ENCODE results near the gene AMZ1.

Gene AMZ1

DNA sequence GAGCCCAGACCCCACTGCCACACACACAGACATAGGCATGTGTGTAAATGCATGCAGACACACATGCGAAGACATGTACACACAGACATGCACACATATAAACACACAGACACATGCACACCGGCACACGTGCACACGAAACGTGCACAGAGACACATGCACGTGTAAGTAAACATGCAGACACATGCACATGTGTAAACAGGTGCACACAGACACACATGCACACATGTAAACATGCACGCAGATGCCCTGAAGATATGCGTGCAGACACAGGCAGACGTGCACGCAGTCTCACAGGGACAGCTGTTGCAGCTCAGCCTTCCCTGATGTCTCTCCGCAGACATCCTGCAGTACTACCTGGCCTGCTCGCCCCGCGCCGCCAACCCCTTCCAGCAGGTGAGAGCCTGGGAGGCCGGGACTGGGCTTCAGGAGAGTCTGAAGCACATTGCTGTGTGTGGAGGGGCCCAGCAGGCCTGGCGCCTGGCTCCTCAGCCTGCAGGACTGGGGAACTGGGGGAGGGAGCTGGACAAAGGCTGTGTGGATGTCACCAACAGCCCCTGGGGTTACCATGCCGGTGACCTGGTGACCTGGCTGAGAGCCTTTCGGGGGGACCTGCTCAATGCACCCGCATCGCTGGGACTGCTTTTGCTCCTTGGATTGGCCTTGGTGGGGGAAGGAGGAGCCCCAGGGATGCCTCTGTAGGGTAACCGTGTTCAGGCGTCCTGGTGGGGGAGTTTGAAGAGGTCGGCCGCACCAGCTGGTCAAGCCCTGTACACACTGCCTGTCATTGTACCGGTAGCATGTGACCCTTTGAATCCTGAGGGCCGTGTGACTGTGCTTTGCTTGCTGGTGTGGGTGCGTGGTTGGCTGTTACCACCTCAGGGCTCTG, 35.9 kb upstream of the AMZ1 start:
- DNase-seq (ENCODE audit: low read depth in 2 of 2), result no peak

DNA sequence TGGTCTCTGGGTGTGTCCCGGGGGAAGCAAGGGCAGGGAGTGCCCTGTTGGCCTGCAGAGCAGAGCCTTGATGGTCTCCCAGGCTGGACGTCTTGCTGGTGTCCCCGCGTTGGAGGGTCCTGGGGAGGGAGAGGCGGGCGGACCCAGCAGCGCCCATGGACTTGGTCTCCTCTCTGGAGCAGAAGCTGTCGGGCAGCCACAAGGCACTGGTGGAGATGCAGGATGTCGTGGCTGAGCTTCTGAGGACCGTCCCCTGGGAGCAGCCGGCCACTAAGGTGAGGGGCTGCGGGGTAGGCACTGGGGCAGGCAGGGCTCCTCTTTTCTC, 35.3 kb upstream of the AMZ1 start:
- DNase-seq (ENCODE audit: low read depth in 2 of 2), result no peak

DNA sequence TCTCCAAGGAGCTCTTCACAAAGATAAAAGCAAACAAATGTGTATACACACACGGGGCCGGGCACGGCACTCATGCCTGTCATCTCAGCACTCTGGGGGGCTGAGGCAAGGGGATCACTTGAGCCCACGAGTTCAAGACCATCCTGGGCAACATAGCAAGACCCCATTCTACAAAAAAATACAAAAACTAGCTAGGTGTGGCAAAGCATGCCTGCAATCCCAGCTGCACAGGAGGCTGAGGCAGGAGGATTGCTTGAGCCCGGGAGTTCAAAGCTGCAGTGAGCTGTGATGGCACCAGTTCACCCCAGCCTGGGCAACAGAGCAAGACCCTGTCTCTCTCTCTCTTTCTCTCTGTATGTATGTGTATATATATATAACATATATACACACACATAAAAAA, 33.9 kb upstream of the AMZ1 start:
- no peak for DNase-seq (ENCODE audit: low read depth in 2 of 2)

DNA sequence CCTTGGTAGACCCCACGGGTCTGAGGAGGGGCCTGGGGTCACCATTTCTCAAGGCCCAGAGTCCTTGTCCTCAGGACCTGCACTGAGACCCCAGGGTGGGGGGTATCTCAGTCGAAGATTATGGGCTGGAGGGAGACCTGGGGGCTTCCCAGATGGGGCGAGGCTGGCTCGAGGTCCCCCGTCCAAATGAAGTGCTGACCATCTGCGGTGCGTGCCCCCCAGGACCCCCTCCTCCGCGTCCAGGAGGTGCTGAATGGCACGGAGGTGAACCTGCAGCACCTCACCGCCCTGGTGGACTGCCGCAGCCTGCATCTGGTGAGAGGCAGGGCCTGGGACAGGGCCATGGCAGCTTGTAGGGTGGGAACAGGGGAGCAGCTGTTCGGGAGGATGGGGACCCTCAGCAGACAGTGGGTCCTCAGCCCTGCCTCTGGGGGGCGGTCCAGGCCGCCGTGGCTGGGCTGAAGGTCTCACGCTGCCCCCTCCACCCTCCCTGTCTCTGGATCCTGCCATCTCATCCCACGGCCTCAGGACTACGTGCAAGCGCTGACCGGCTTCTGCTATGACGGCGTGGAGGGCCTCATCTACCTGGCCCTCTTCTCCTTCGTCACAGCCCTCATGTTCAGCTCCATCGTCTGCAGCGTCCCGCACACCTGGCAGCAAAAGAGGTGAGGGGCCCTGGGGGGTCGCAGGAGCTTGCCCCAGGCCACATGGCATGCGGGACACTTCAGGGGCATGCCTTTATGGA, 32.0 kb upstream of the AMZ1 start:
- no peak for DNase-seq (ENCODE audit: low read depth in 2 of 2)

DNA sequence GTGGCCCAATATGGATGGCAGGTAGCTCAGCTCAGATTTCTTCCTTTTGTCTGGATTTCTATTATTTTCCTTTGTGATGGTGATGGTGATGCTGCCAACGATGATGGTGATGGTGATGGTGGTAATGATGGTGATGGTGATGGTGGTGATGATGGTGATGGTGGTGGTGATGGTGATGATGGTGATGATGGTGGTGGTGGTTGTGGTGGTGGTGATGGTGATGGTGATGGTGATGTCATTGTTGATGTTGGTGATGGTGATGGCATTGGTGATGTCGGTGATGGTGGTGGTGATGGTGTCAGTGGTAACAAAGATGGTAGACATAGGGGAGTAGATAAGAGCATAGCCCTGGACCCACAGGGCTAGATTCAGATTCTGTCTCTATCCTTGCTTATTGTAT, 30.8 kb upstream of the AMZ1 start:
- DNase-seq (ENCODE audit: low read depth in 2 of 2), result no peak

DNA sequence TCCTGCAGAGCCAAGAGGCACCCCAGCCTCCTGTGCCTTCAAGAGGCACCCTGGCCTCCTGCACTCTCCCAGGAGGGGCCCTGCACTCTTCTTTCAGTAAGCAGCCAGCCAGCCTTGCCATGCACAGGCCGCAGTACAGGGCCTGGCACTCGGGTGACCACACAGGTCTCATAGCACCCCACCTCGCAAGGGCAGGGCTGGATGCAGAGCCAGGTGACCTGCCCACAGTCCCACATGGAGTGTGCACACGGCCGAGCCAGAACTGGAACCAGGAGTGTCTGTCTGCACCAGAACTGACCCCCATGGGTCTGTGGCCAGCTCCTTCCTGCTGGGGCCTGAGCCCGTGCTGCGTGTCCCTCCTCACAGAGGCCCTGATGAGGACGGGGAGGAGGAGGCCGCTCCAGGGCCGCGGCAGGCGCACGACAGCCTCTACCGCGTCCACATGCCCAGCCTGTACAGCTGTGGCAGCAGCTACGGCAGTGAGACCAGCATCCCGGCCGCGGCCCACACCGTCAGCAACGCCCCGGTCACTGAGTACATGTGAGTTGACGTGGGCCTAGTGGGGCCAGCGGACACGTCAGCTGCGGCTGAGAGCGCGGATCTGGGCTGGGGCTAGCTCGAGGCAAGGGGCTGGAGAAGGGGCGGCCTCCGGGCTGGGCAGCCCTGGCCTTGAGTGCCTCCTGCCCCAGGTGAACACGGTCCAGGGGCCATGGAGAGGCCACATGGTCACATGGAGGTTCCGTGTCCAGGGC, 29.9 kb upstream of the AMZ1 start:
- DNase-seq (ENCODE audit: low read depth in 2 of 2), result no peak

DNA sequence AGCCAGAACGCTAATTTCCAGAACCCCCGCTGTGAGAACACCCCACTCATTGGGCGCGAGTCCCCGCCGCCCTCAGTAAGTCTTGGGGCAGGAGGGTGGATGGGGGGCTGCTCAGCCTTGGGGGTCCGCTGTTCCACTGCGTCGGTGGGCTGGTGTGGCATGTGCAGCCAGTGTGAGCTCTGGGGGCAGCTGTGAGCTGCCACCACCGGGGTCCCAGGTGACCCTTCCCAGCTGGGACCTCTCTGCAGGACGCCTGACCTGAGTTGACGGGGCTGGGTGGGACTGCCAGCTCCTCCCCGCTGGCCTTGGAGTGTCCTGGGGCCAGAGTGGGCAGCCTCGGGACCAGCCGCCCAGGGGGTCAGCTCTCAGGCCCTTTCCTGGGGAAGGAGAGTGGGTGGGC, 29.1 kb upstream of the AMZ1 start:
- DNase-seq (ENCODE audit: low read depth in 2 of 2), result no peak

DNA sequence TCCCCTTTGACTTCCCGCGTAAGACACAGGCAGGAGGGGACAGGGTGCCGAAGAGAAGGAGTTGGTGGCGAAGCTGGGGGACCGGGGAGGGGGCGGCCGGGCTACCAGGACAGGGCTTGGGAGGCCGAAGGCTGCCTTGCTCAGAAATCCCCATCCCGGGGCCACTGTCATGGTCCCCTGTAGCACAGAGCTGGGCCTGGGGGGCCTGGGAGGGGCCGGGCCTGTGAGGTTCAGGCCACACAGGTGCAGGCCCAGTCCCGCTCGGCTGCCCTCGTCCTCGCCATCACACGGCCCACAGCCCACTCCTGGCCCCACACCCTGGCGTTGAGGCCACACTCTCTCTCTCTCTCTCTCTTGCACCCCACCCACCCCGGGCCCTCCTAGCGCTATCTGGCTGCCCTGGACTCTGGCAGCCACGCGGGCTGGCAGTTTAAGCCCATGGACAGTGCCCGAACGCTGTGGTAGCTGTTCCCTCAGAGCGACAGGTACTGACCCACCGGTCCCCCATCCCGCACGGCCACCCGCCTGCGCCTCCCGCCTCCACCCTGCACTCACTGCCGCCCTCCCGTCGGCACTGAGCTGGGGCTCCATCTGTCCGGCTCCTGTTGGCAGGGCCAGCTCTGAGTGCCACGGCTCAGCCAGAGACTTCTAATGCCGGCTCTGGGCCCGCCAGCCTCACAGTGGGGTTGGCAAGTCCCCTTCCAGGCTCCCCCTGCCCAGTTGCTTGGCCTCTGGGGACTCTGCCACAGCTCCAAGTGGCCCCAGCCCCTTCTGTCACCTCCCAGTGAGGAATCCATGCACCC, 28.2 kb upstream of the AMZ1 start:
- no peak for DNase-seq (ENCODE audit: low read depth in 2 of 2)

DNA sequence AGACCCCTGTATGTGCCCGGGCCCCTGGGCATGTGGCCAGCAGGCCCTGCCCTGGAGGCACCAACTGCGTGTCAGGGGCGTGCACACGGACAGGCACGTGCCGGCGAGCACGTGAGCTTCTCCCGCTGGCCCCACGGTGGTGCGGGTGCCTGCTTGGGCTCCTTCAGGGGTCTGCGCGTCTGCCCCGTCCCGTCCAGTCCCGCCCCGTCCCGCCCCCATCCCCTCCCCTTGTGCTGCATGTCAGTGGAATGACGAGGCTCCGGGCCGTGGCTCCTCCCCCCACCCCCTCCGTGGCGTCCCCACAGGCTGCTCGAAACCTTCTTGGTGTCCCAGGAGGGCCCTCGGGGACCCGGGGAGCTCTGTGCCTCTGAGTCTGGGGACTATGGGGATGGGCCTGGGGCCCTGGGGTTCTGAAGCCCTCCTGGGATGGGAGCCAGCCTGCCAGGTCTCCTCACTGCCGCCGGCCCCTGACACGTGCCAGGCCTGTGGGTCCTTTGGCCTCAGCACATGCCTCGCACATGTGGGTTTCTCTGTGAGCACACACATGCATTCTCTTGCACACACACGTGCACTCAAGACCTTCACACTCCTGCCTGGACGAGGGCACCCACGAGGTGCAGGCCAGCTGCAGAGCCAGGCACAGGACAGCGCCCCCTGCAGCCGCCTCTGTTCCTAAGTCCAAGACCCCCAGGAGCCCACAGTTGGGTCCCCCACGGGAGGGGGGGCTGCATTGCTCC, 27.5 kb upstream of the AMZ1 start:
- no peak for DNase-seq (ENCODE audit: low read depth in 2 of 2)

DNA sequence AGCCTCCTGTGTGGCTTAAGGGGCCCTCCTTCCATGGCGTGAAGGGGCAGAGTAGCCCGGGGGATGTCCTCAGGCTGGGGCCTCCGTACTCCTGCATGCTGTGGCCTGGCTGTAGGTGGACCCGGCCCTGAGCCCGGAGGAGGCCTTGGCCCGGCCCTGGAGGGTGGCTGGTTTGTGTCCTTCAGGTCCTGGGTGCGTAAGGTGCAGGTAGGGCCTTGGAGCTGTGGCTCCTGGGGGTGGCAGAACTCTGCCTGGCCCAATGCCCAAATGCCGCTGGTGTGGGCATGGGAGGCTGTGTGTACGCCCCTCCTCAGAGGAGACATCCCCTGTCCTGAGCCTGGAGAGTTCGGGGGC, 26.9 kb upstream of the AMZ1 start:
- no peak for DNase-seq (ENCODE audit: low read depth in 2 of 2)

DNA sequence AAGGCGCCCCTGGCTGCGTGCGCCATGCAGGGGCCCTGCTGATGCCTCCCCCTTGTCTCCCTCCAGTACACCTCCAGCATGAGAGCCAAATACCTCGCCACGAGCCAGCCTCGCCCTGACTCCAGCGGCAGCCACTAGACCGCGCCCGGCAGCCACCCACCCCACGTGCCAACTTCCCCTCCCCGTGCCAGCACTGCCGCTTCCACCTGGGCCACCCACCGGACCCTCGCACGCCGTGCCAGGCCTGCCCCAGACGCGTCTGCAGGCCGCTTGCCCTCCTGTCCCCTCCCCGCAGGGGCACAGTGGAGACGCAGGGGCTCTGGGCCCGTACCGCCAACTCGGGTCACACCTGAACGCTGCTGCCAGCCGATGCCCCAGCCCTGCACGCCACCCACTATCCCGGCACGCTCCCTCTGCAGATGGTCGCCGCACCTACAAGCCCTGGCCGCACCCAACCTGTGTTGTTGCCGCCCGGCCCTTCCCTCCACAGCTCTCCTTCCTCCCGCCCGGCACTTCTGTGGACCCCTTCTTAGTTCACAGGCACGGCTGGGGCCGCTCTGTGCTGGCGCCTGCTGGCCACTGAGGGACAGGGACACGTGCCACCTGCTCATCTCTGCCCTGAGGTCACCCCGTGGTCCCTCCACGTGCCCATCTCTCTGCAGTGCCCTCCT, 26.3 kb upstream of the AMZ1 start:
- no peak for DNase-seq (ENCODE audit: low read depth in 2 of 2)

DNA sequence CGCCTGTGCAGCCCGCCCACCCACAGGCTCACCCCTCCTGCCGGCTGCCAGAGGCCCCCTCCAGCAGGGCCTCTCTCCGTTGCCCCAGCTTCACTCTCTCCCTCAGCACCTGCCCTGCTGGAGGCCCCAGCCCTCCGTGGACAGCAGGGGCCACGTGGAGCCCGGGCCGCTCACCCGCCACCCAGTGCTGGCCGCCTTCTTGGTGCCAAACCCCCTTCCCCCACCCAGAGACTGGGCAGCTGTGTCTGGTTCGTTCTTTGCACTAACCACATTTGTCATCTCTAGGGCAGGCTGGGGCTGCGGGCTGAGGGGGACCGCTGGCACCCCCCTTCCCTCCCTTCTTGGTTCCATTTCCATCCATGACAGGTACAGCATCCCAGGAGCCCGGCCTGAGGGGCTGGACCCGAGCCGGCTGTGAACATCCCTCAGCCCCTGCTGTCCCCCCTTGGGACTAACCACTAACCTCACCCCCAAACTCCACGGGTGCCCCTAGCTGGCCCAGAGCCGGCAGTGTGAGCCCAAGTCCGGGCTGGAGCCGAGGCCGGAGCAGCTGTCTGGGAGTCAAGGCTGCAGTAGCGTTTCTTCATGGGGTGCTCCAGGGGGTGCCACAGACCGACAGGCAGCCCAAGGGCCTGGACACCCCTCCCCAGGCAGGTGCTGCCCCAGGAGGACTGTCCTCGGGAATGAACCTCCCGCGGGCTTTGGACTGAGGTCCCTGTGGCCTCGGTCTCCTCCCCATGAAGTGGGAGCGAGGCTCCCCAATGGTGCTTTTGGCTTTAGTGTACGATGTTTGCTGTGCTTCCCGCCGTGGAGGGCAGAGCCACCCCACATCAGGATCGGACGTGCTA, 25.5 kb upstream of the AMZ1 start:
- DNase-seq (ENCODE audit: low read depth in 2 of 2), result no peak

DNA sequence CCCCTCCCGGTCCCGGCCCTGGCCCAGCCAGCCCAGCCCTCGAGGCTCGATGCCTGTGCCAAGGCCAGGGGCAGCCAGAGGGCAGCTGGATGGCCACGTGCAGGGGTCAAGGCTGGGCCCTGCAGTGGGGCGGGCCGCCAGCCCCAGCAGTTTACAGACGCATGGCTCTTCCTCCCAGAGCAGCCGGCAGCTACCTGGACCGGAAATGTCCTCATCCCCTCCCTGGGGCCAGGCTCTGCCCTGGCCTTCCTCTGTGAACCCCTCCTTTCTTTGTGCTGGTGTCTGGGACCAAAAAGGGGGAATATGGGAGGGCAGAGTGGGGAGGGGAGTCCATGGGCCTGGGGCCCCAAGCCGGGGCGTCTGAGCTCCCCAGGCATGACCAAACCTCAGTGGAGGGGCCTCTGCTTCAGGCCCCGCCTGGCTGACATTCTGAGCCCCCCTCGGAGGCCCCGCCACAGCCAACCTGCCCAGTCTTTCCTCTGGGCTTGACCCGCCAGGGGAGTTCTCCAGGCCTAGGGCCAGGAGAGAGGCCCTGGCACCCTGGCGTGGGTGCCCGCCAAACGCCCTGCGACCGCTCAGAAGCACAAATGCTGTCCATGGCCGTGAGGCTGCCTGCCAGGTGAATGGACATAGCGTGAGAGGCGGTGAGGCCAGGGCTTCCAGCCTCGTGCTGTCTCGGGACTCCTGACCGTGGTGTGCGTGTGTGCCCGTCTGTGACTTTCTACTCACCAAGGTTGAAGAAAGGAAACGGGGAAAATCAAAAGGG, 24.7 kb upstream of the AMZ1 start:
- DNase-seq (ENCODE audit: low read depth in 2 of 2), result no peak

DNA sequence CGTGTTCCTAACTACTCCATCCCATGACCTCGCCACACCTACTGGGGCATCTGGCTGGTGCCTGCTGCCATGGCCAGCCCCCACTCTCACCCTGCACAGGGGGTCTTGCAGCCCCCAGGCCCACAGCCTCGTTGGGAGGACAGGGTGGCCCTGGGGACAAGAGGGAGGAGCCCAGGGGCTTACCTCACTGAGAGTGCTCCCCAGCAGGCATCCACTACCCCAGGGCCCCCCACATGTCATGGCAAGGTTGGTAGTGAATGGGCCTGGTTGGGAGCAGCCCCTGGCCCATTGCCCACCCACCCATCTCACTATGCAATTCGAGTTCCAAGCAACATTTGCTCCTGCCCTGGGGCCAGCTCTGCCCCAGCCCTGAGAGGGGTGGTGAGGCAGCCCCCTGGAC, 24.0 kb upstream of the AMZ1 start:
- DNase-seq (ENCODE audit: low read depth in 2 of 2), result no peak

DNA sequence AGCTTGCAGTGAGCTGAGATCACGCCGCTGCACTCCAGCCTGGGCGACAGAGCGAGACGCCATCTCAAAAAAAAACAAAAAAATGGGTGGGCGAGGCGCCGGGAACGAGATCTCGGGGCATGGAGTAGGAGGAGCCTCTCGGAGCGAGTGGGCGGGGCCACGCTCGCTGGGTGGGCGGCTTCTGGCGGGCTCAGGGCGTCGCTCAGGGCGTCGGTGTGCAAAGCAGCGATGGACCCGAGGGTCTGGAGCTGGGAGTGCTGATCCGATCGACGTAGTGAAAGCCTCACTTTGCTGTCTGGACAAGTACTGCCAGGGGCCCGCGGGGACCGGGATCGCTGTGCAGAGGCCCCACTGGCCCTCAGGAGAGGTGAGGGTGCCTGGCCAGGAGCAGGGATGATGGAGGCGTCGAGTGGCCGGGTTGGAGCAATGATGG, 22.6 kb upstream of the AMZ1 start:
- no peak for DNase-seq (ENCODE audit: low read depth in 2 of 2)

DNA sequence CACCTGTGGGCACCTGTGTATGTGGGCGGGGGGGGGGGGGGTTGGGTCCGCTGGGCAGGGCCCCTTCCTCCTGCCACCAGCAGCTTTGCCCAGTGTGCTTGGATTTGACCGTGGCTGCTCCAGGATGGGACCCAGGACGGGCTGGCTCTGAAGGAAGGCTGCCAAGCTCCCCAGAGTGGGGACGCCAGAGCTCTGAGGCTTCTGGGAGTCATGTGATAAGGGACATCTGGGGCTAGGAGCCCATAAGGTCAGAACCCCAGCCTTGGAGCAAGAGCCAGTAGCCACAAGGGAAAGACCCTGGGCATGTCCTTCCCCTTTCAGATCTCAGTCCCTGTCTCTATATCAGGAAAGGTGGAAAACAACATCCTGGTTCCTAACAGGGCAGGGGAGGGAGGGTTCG, 21.8 kb upstream of the AMZ1 start:
- DNase-seq (ENCODE audit: low read depth in 2 of 2), result no peak

DNA sequence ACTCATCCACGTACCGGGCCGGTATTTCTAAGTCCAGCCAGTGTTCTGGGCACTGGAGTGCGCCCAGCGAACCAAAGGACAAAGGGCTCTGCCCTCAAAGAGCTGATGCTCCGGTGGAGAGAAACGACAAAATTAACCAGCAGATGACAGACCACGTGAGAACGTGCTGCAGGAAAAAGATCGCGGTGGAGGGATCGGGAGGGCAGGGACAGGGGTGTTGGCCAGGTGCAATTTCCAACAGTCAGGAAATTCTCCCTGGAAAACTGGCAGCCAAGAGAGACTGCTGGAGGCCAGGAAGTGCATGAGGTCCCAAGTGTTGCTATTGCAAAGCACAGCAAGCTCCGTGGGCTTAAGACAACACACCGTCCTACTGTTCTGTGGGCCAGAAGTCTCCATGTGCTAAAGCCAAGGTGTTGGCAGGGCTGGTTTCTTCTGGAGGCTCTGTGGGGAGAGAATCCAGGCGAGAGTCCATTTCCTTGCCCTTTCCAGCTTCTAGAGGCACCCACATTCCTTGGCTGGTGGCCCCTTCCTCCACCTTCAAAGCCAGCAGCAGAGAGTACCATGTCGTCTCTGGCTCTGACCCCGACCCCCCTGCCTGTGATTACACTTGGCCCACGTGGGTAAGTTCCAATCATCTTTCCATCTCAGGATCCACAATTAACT, 21.3 kb upstream of the AMZ1 start:
- no peak for DNase-seq (ENCODE audit: low read depth in 2 of 2)

DNA sequence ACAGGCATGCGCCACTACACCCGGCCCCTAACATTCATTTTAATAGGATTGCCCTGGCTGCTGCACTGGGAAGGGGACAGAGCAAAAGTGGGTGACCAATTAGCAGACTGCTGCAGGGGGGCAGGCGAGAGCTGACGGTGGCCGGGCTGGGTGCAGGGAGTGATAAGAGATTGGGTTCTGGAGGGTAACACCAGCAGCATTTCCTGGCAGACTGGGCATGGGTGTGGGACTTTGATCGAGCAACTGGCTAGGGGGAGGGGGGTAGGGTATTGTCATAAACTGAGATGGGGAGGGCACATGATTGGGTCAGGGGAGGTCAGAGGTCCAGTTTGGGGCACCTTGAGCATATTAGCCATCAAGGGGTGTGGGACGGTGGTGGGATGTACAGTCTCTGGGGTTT, 20.2 kb upstream of the AMZ1 start:
- DNase-seq (ENCODE audit: low read depth in 2 of 2), result no peak

All from stimulated activated CD8-positive, alpha-beta memory T cell treated with anti-CD3 and anti-CD28 coated beads, Interleukin-7, amount 100 ng/mL, for 4 hours (primary cell).